ENCODE data around the gene PABPN1. TPM values are rescaled to one million over a fixed set of nuclear protein-coding genes. Genes with fewer than 3 reads are reported as not detected.

The PABPN1 gene
- total RNA-seq, 1 donor from 2014 or later: 162 TPM

DNA sequence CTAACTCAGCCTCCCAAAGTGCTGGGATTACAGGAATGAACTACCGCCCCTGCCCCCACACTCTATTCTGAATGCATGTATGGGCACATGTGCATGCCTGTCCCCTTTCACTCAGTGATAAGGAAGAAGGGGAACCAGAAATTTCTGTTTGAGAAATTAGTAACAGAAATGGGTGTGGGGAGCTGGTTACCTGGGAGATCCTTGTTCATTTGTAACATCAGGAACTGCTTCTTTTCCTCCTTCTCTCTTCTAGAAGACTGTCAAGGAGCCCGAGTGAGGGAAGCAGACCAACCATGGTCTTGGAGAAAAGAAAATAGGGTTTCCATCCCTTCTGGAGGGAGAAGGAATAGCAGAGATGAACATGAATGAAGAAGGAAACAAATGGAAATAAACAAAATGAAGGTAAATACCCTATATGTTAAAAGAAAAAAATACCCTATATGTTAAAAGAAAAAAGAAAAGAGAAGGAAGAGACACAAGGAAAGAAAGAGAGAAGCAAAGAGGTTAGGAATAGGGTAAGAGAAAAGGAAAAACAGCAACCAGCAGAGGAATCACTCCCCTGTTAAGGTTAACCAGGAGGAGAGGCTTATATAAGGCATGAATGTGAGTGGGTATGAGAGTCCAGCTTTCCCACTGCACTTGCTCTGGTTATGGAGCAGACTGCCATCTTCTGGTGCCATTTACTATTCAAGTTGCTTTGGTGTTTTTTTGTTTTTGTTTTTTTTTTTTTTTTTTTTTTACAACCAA is 21.9 kb upstream of the PABPN1 start:
- H4K20me1 ChIP-seq (ENCODE audit: insufficient read depth, low read length): no peaks in the 10 kb centered on the region
- H3K9me3 ChIP-seq (ENCODE audit: insufficient read depth, low read depth, low read length): no peaks in the 10 kb centered on the region
- no peak overlapping the region for H3K4me3 ChIP-seq (ENCODE audit: insufficient read depth, low read depth, low read length)
- peaks cover 5% of the 10 kb centered on the region for H3K79me2 ChIP-seq (ENCODE audit: insufficient read depth, low read length)
- H3K4me2 ChIP-seq (ENCODE audit: low read length): peak overlapping the region; percentile 95
- H3K27ac Mint-ChIP-seq (ENCODE audit: unreplicated experiment): no peak overlapping the region
- no peaks in the 10 kb centered on the region for H3K9me3 Mint-ChIP-seq (ENCODE audit: unreplicated experiment)
- H3K27me3 ChIP-seq (ENCODE audit: insufficient read depth, low read length): no peaks in the 10 kb centered on the region
- no peak overlapping the region for H3K27ac ChIP-seq (ENCODE audit: low read depth, low read length)
- no peak overlapping the region for H3K4me3 Mint-ChIP-seq (ENCODE audit: unreplicated experiment)
- FAIRE-seq (no peak), DNase-seq (ENCODE audit: low read depth) (peak; percentile 39)
- H3K4me1 Mint-ChIP-seq (ENCODE audit: low read depth, unreplicated experiment): peaks cover 20% of the 10 kb centered on the region
- no peak overlapping the region for H3K9ac ChIP-seq (ENCODE audit: low read length)
- H3K27me3 Mint-ChIP-seq (ENCODE audit: low read depth, unreplicated experiment): peaks cover 2% of the 10 kb centered on the region
- H3K36me3 Mint-ChIP-seq (ENCODE audit: low read depth, unreplicated experiment): peaks cover 6% of the 10 kb centered on the region
- peaks cover 15% of the 10 kb centered on the region for H3K4me1 ChIP-seq (ENCODE audit: insufficient read depth, low read length)
- no peaks in the 10 kb centered on the region for H3K36me3 ChIP-seq (ENCODE audit: insufficient read depth, low read length)
- no peak overlapping the region for H2AFZ ChIP-seq (ENCODE audit: low read depth, low read length)
- TF ChIP-seq EZH2 (IDR thresholded peaks at IDR 0.05; ENCODE audit: insufficient read depth, low read length): no peak
- TF ChIP-seq, protein P1, sequence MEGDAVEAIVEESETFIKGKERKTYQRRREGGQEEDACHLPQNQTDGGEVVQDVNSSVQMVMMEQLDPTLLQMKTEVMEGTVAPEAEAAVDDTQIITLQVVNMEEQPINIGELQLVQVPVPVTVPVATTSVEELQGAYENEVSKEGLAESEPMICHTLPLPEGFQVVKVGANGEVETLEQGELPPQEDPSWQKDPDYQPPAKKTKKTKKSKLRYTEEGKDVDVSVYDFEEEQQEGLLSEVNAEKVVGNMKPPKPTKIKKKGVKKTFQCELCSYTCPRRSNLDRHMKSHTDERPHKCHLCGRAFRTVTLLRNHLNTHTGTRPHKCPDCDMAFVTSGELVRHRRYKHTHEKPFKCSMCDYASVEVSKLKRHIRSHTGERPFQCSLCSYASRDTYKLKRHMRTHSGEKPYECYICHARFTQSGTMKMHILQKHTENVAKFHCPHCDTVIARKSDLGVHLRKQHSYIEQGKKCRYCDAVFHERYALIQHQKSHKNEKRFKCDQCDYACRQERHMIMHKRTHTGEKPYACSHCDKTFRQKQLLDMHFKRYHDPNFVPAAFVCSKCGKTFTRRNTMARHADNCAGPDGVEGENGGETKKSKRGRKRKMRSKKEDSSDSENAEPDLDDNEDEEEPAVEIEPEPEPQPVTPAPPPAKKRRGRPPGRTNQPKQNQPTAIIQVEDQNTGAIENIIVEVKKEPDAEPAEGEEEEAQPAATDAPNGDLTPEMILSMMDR (IDR thresholded peaks at IDR 0.05; ENCODE audit: insufficient read depth, low read depth, low read length): peak; percentile 8

DNA sequence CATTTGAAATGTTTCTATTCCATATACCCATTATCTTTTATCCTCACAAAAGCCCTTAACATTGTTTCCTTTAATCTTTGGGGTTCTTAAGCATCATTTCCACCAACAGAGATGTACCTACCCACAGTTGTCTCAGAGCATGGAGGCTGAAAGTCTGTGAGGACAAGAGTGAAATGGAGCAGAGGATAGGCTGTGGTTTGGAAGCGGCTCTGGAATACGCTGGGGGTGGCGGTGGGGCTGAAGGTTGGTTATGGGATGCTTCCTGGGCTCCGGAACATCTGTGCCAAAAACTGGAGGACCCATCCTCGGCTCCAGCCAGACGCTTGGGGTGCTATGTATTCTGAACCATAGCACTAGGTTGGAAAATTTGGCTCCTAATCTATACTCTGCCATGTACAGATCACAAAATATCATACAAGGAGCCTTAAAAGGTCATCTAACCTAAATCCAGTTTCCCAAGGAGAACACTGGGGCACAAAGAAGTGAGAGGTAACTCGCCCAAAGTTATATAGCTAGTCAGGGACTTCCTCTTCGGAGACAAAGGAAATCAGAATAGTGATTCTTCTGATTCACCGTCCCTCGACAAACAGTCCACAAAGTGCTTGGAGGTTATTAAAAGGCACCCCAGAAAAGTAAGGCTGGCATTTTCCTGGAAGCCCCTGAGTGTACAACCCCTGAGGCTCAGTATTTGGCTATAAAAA is 21.1 kb upstream of the PABPN1 start:
- no peak for TF ChIP-seq EZH2 (IDR thresholded peaks at IDR 0.05; ENCODE audit: insufficient read depth, low read length)
- TF ChIP-seq, protein P1 (IDR thresholded peaks at IDR 0.05; ENCODE audit: insufficient read depth, low read depth, low read length): no peak
- H3K27me3 Mint-ChIP-seq (ENCODE audit: low read depth, unreplicated experiment): peaks cover 2% of the 10 kb centered on the region
- Histone ChIP-seq H3K4me3 (ENCODE audit: insufficient read depth, low read depth, low read length) (peak overlapping the region; percentile 74), H3K4me1 (ENCODE audit: insufficient read depth, low read length) (peaks cover 15% of the 10 kb centered on the region), H3K36me3 (ENCODE audit: insufficient read depth, low read length) (no peaks in the 10 kb centered on the region), H3K27ac (ENCODE audit: low read depth, low read length) (peak overlapping the region; percentile 98), H2AFZ (ENCODE audit: low read depth, low read length) (peak overlapping the region; percentile 75), H4K20me1 (ENCODE audit: insufficient read depth, low read length) (no peaks in the 10 kb centered on the region), H3K9ac (ENCODE audit: low read length) (peak overlapping the region; percentile 92), H3K79me2 (ENCODE audit: insufficient read depth, low read length) (peaks cover 5% of the 10 kb centered on the region), H3K27me3 (ENCODE audit: insufficient read depth, low read length) (no peaks in the 10 kb centered on the region), H3K9me3 (ENCODE audit: insufficient read depth, low read depth, low read length) (no peaks in the 10 kb centered on the region), H3K4me2 (ENCODE audit: low read length) (peak overlapping the region; percentile 95)
- peak overlapping the region; percentile 86 for H3K4me3 Mint-ChIP-seq (ENCODE audit: unreplicated experiment)
- H3K9me3 Mint-ChIP-seq (ENCODE audit: unreplicated experiment): no peaks in the 10 kb centered on the region
- peaks cover 19% of the 10 kb centered on the region for H3K4me1 Mint-ChIP-seq (ENCODE audit: low read depth, unreplicated experiment)
- FAIRE-seq: no peak
- H3K36me3 Mint-ChIP-seq (ENCODE audit: low read depth, unreplicated experiment): peaks cover 6% of the 10 kb centered on the region
- DNase-seq (ENCODE audit: low read depth): no peak
- peak overlapping the region; percentile 69 for H3K27ac Mint-ChIP-seq (ENCODE audit: unreplicated experiment)
